CD4-positive, alpha-beta T cell treated with Interleukin-21 for 1 hour (primary cell): ENCODE results near the gene SDC4.

Experiments
- DNase-seq: peaks from one replicate; pipeline ENCODE4 v3.0.0-alpha.2; 2020

SDC4 gene

GRCh38 chr20:45342855-45343531 is 5.2 kb downstream of the SDC4 start:
- DNase-seq = no peak

- no peak for DNase-seq
These were observed 6.0 kb downstream of the SDC4 start for GRCh38 chr20:45341939-45342854.

- DNase-seq = no peak
These were observed 6.7 kb downstream of the SDC4 start for GRCh38 chr20:45341579-45341938.

- DNase-seq = no peak
These were observed 7.3 kb downstream of the SDC4 start for GRCh38 chr20:45340951-45341350.

- DNase-seq = no peak
These were observed 7.9 kb downstream of the SDC4 start for GRCh38 chr20:45340236-45340847.

GRCh38 chr20:45339799-45340198 is 8.4 kb downstream of the SDC4 start:
- no peak for DNase-seq

GRCh38 chr20:45339084-45339483 is 9.1 kb downstream of the SDC4 start:
- DNase-seq = no peak

GRCh38 chr20:45338121-45339030 is 9.8 kb downstream of the SDC4 start:
- no peak for DNase-seq

GRCh38 chr20:45337367-45338120 is 10.7 kb downstream of the SDC4 start:
- DNase-seq = no peak

GRCh38 chr20:45336530-45337366 is 11.5 kb downstream of the SDC4 start:
- no peak for DNase-seq

- no peak for DNase-seq
These were observed 17.7 kb downstream of the SDC4 start for GRCh38 chr20:45330476-45330875.

GRCh38 chr20:45329497-45330319 is 18.5 kb downstream of the SDC4 start:
- no peak for DNase-seq

GRCh38 chr20:45328451-45328850 is 19.8 kb downstream of the SDC4 start:
- DNase-seq = no peak

- no peak for DNase-seq
These were observed 22.9 kb downstream of the SDC4 start for GRCh38 chr20:45325371-45325770.

GRCh38 chr20:45323731-45324130 is 24.5 kb downstream of the SDC4 start:
- DNase-seq = no peak

- peak; percentile 18 for DNase-seq
These were observed 25.3 kb downstream of the SDC4 start for GRCh38 chr20:45322952-45323383.

GRCh38 chr20:45320948-45321595 is 27.2 kb downstream of the SDC4 start:
- DNase-seq = peak; percentile 39

- no peak for DNase-seq
These were observed 29.3 kb downstream of the SDC4 start for GRCh38 chr20:45318948-45319347.

GRCh38 chr20:45318386-45318939 is 29.8 kb downstream of the SDC4 start:
- no peak for DNase-seq
